HG02623 (cell line): ENCODE measurements around the gene TWIST2.

Experiments
- ATAC-seq: cut with Tn5 transposase; IDR thresholded peaks from one replicate; pipeline ENCODE4 v1.9.1; 2021; ENCODE audit warnings: moderate library complexity; ENCODE audit not compliant: unreplicated experiment

Gene TWIST2

GRCh38 chr2:238903141-238903540 lies 55.3 kb downstream of the TWIST2 start:
- ATAC-seq: no peak

DNA sequence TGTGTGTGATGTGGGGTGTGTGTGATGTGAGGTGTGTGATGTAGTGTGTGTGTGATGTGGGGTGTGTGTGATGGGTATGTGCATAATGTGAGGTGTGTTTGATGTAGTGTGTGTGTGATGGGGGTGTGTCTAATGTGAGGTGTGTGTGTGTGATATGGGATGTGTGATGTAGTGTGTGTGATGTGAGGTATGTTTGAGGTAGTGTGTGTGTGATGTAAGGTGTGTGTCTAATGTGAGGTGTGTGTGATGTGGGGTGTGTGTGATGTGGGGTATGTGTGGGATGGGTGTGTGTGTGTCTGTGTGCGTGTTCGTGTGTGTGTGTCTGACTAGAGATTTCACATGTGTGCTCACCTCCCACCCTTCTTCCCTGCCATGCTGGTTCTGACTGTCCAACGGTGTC lies 56.3 kb downstream of the TWIST2 start:
- no peak for ATAC-seq

- ATAC-seq: no peak
Observed at GRCh38 chr2:238904716-238905115, 56.8 kb downstream of the TWIST2 start.

DNA sequence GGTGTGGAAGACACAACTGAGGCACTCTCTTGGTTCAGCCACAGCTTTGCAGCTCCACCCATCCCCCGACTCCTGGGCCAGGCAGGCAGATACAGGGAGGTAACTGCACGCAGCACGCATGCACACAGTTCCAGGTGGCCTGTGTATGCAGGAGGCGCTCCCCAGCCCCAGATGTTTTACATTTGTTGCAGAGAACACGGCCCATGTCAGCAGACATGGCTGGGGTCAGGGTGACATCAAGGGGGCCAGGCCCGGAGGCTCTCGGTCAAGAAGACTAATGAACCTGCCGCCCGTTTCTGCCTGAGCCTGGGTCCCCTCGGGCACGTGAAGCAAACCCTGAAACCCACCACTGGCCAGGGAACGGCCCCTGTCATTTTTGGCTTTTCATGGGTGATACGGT lies 57.3 kb downstream of the TWIST2 start:
- ATAC-seq: no peak

DNA sequence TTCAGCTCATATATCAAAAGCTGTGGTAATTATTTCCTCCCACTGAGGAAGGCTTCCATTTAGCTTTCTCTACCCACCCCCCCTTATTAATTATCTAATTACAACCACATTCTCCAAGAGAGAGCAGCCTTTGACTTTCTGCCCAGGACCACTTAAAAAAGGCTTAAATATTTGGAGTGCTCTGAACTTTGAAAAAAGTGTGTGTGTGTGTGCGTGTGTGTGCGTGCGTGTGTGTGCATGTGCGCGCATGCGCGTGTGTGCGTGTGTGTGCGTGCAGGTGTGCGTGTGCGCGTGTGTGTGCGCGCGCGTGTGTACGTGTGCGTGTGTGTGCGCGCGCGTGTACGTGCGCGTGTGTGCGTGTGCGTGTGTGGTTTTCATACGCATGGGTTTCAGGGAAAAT lies 57.8 kb downstream of the TWIST2 start:
- ATAC-seq: no peak

GRCh38 chr2:238906254-238906935 lies 58.5 kb downstream of the TWIST2 start:
- ATAC-seq: no peak

DNA sequence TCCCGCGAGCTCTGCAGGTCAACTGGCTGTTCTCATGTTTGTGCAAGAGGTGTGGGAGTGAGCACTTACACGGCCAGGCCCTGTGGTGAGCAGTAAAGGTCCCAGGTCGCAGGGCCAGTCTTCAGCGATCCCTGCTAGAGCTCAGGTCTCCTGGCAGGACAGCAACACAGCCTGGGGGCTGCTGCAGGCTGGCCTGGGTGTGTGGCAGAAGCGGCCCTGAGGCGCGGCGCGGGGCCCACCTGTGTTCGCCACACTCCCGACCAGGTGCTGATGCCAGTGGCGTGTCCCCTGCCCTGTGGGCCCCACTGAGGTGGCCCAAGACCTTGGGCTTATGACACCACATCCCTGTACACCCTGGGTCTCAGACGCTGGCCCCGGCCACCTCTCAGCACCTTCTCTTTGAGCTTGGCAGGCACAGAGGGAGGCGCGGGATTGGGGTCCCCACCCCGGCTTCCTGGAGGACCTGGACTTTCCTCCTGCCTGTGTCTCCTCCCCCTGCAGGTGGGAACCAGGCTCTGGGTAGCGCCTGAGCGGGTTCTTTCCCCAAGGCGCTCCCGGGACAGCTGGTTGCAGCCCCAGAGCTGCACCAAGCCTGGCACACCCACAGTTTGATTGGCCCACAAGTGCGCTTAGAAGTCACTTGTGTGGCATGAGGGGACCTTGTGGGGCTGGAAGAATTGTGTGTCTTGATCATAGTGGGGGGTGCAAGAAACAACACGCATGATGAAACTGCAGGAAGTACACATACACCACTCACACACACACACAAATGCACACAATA lies 59.2 kb downstream of the TWIST2 start:
- no peak for ATAC-seq

DNA sequence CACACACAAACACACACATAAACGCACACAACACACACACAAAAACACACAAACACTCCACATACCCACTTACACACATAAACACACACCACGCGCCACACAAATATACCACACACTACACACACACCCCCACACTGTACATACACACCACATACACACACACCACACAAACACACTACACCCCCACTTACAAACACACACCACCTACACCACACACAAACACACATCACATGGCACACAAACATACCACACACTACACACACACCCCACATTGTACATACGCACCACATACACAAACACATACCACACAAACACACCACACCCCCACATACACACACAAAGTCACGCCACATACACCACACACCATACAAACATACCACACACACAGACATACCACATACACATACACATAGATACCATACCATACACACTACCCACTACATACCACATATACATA lies 59.9 kb downstream of the TWIST2 start:
- ATAC-seq: no peak

DNA sequence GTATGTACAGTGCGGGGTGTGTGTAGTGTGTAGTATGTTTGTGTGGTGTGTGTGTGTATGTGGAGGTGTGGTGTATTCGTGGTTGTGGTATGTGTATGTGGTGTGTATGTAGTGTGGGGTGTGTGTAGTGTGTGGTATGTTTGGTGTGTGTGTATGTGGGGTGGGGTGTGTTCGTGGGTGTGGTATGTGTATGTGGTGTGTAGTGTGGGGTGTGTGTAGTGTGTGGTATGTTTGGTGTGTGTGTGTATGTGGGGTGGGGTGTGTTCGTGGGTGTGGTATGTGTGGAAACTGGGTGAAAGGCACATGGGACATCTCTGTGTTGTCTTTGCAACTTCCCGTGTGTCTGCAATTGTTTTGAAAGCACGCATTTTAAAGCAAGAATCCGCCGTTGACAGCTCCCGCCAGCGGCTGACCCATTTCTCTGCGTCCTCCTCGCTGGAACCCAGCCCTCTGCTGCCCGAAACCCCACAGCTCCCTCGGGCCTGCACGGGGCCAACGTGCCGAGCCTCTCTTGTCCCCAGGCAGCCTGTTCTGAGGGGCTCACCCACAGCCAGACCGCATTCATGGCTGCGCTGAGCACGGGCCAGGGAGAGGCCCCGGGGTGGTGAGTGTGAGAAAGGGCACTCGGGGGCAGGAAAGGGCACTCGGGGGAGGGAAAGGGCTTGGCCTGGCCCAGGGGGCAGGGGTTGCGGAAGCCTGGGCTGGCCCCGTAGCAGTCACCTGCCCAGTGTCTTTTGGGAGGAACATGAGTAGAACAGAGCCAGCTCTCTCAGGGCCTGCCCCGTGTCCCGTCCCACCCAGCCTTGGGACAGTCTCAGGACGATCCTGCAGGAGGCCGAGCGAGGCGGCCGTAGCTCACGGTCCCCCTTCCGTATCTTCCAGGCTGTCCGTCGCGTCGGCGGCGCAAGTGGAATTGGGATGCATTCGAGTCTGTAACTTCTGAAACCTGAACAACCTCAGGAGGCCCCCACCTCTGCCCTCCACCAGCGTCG lies 61.4 kb downstream of the TWIST2 start:
- no peak for ATAC-seq

- no peak for ATAC-seq
Observed at GRCh38 chr2:238910751-238911351, 63.0 kb downstream of the TWIST2 start.

- ATAC-seq: no peak
Observed at GRCh38 chr2:238911376-238912227, 63.7 kb downstream of the TWIST2 start.

DNA sequence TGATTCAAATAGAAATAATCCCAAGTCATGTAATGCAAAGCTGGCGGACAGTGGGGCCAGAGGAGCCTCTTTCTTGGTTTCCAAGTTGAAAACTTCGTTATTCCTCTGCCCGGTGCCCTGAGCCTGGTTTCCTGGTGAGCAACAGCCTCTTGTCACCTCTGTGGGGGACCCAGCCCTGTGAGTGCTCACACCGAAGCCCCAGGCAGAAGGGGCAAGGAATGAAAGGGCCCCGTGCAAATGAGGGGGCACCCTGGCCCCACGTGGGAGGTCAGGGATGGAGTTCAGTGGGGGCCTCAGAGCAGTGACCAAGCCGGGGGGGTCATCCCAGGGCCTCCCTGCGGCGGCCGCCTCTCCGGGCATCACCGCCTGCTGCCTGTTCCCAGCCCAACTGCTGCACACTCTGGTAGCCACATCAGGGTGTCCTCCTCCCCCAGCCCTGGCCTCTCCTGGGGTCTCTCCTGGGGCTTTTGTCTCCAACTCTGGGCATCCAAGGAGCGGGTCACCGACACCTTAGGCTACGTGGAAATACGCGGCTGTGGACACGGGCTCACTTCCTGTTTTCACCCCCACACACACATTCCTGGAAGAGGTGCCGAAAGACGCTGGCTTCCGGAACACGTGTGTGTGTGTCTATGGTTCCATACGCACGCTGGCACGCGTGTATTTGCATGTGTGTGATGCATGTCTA lies 64.5 kb downstream of the TWIST2 start:
- ATAC-seq: no peak

- ATAC-seq: no peak
Observed at GRCh38 chr2:238912916-238913875, 65.3 kb downstream of the TWIST2 start.

GRCh38 chr2:238913931-238914647 lies 66.2 kb downstream of the TWIST2 start:
- ATAC-seq: no peak

GRCh38 chr2:238914648-238915015 lies 66.7 kb downstream of the TWIST2 start:
- no peak for ATAC-seq

DNA sequence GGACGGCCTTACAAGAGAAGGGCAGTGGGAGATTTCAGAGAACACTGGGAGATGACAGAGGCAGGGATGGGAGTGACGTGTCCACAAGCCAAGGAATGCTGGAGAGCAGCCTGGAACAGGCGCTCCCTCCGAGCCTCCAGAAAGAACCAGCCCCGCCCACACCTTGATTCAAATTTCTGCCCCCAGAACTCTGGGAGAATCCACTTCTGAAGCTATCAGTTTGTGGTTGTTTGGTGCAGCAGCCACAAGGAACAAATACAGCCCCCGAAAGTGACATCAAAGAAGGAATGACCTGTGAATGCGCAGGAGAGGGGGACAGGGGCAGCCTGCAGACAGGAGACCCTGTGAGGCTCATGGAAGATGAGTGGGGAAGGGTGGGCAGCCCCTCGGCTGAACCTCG lies 67.3 kb downstream of the TWIST2 start:
- no peak for ATAC-seq

DNA sequence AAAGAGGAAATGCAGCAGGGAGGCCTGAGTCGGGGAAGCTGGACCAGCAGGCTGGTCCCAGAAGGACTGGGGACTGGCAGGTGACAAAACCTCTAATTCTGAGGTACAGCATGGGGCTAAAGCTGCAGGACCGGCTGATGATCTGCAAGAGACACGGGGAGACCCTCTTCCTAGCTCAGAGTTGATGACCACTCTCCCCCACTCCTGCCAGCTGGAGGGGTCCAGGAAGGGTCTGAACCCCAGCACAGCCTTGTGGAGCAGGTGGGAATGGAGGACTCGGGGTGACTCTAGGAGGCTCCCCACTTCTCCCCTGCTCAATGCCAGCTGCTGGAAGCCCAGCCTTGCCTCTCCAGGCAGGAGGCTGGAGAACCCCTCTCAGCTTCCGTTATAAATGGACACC lies 67.7 kb downstream of the TWIST2 start:
- ATAC-seq: no peak
